ENCODE results near the gene EGFR.
"Not testable (repeated sequence)": the region's sequence is repeated elsewhere in the genome, so short reads cannot be mapped to it uniquely, and the experiment has no call there.

EGFR gene

DNA sequence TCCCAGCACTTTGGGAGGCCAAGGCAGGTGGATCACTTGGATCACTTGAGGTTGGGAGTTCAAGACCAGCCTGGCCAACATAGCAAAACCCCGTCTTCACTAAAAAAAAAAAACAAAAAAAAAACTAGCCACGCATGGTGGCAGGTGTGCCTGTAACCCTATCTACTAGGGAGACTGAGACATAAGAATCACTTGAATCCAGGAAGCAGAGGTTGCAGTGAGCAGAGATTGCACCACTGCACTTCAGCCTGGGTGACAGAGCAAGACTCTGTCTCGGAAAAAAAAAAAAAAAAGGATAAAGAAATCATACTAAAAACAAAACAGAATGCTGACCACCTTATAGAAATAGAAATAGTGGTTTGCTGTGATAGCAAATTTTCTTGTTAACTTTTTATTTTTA is 16.6 kb downstream of the EGFR start:
- DNase-seq (ENCODE audit: low read depth, low spot score); H3K9me3 ChIP-seq (ENCODE audit: control insufficient read depth, insufficient read depth, low read length); H3K27ac ChIP-seq (ENCODE audit: low read length); H3K4me1 ChIP-seq (ENCODE audit: control insufficient read depth, insufficient read depth, low read length); H3K4me3 ChIP-seq (ENCODE audit: low read length); H3K36me3 ChIP-seq (ENCODE audit: control insufficient read depth, insufficient read depth, low read length); H3K27me3 ChIP-seq (ENCODE audit: control insufficient read depth, insufficient read depth, low read length): not testable (repeated sequence)
- no CpG with 5 or more reads among the region's 3 CpGs for WGBS (ENCODE audit: insufficient coverage, insufficient read length)

DNA sequence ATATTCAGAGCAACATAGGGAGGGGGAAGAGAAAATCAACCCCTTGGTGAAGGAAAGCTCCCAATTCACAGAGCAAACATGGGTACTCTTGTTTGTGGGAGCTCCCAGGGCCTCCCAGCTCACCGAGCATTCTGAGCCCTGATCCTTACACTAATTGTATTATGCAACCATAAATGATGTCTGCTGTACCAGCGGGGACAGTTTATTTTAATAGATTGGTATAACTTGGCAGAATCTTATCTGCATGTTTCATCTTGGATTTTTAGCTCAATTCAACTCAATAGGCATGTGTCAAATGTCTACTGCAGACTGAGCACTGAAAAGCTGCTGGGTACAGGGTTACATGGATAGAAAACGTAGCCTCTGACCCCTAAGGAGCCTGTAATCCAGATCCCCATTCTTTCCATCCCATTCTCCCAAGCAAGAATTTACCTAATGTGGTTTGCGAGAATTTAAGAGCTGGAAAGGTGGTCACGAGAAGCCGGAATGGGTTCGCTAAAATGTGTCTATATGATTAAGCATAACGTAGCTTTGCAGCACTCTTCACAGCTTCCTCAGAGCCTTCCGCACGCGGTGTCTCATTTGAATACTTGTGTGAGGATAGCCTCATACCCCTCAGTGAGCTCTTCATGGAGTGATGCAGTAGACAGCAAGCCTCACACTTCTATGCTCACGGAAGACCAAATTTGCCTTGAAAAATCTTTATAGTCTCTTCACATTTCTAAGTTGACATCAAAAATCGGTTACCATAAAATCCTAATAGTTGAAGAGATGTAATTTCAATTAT is 18.3 kb downstream of the EGFR start:
- H3K27ac ChIP-seq (ENCODE audit: low read length), result no peak overlapping the region
- DNase-seq (ENCODE audit: low read depth, low spot score), result no peak
- H3K36me3 ChIP-seq (ENCODE audit: control insufficient read depth, insufficient read depth, low read length), result no peaks in the 10 kb centered on the region

DNA sequence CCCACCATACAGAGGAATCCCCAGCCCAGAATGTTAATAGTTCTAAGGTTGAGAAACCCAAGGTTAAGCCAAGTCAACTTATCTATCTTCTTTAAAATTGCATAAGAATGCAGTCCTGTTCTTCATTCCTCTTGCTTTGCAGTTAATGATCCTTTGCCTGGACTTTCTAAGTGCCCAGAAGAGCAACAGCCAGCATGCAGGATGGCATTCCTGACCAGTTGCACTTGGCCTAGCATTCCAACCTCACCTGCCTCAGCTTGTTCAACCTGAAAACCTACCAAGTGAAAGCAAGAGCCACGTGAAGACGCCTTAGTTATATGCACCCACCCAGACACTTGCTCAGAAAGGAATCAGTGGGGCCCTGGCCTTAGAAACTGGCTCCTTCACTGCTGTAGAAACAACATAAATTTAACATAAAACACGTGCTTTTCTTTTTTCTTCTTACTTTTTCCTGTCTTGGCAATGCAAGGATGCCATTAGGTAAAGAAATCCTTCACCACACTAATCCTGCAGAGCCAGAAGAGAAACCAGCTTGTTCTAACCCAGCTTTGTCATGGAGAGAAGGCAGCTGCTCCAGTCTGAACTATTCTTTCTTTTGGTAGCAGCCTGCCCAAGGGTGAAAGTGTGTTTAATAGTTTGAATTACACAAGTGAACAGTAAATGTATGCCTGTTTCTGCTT is 25.0 kb downstream of the EGFR start:
- H3K27ac ChIP-seq (ENCODE audit: low read length), result no peak overlapping the region
- H3K4me3 ChIP-seq (ENCODE audit: low read length), result no peak overlapping the region
- no peaks in the 10 kb centered on the region for H3K4me1 ChIP-seq (ENCODE audit: control insufficient read depth, insufficient read depth, low read length)
- no CpG with 5 or more reads among the region's 3 CpGs for WGBS (ENCODE audit: insufficient coverage, insufficient read length)
- H3K27me3 ChIP-seq (ENCODE audit: control insufficient read depth, insufficient read depth, low read length), result no peaks in the 10 kb centered on the region
- no peak for DNase-seq (ENCODE audit: low read depth, low spot score)
- H3K9me3 ChIP-seq (ENCODE audit: control insufficient read depth, insufficient read depth, low read length), result no peaks in the 10 kb centered on the region
- H3K36me3 ChIP-seq (ENCODE audit: control insufficient read depth, insufficient read depth, low read length), result no peaks in the 10 kb centered on the region

More for the DNA sequence above, 18.3 kb downstream of the EGFR start:
- H3K4me3 ChIP-seq (ENCODE audit: low read length), result no peak overlapping the region
- H3K9me3 ChIP-seq (ENCODE audit: control insufficient read depth, insufficient read depth, low read length), result no peaks in the 10 kb centered on the region
- no peaks in the 10 kb centered on the region for H3K4me1 ChIP-seq (ENCODE audit: control insufficient read depth, insufficient read depth, low read length)
- no CpG with 5 or more reads among the region's 13 CpGs for WGBS (ENCODE audit: insufficient coverage, insufficient read length)
- no peaks in the 10 kb centered on the region for H3K27me3 ChIP-seq (ENCODE audit: control insufficient read depth, insufficient read depth, low read length)

DNA sequence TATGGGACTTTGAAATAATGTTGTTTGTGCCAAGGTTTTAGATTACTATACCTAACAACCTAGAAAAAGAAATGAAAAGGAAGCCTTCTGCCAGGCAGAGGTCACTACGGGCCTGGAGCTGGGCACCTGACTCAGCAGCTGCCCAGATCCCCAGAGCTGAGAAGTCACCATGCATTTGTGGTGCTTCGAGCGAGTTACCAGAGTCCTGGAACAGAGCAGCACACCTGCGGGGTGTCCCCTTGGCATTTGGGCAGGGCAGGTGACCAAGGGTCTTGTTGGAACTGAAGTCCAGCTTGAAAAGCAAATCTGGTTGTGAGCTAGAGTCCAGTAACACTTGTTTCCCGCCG is 25.5 kb downstream of the EGFR start:
- no peaks in the 10 kb centered on the region for H3K4me1 ChIP-seq (ENCODE audit: control insufficient read depth, insufficient read depth, low read length)
- DNase-seq (ENCODE audit: low read depth, low spot score), result no peak
- no peaks in the 10 kb centered on the region for H3K27me3 ChIP-seq (ENCODE audit: control insufficient read depth, insufficient read depth, low read length)
- H3K27ac ChIP-seq (ENCODE audit: low read length), result no peak overlapping the region
- no CpG with 5 or more reads among the region's 6 CpGs for WGBS (ENCODE audit: insufficient coverage, insufficient read length)
- no peak overlapping the region for H3K4me3 ChIP-seq (ENCODE audit: low read length)
- no peaks in the 10 kb centered on the region for H3K9me3 ChIP-seq (ENCODE audit: control insufficient read depth, insufficient read depth, low read length)
- no peaks in the 10 kb centered on the region for H3K36me3 ChIP-seq (ENCODE audit: control insufficient read depth, insufficient read depth, low read length)

DNA sequence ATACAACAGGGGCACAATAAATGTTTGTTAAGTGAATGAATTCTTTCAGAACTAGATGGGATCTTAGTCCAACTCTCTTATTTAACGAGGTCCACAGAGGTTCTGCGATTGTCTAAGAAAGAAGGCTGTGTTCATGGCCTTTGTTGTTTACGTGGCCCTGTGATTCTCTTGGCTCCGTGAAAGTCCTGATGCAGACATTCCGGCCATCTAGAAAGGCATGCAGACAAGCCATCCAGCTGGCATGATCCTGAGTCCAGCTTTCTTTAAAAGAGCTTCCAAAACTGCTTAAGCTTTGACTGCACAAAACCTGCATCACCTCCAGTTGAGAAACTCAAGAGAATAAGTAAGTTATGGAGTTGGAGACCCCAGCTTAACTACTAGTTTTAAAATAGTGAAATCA is 26.0 kb downstream of the EGFR start:
- Histone ChIP-seq H3K4me3 (ENCODE audit: low read length) (no peak overlapping the region), H3K9me3 (ENCODE audit: control insufficient read depth, insufficient read depth, low read length) (no peaks in the 10 kb centered on the region), H3K27ac (ENCODE audit: low read length) (no peak overlapping the region), H3K27me3 (ENCODE audit: control insufficient read depth, insufficient read depth, low read length) (no peaks in the 10 kb centered on the region), H3K4me1 (ENCODE audit: control insufficient read depth, insufficient read depth, low read length) (no peaks in the 10 kb centered on the region), H3K36me3 (ENCODE audit: control insufficient read depth, insufficient read depth, low read length) (no peaks in the 10 kb centered on the region)
- no CpG with 5 or more reads among the region's 5 CpGs for WGBS (ENCODE audit: insufficient coverage, insufficient read length)
- no peak for DNase-seq (ENCODE audit: low read depth, low spot score)

- no CpG with 5 or more reads among the region's 7 CpGs for WGBS (ENCODE audit: insufficient coverage, insufficient read length)
- Histone ChIP-seq H3K9me3 (ENCODE audit: control insufficient read depth, insufficient read depth, low read length) (no peaks in the 10 kb centered on the region), H3K4me1 (ENCODE audit: control insufficient read depth, insufficient read depth, low read length) (no peaks in the 10 kb centered on the region), H3K27me3 (ENCODE audit: control insufficient read depth, insufficient read depth, low read length) (no peaks in the 10 kb centered on the region), H3K36me3 (ENCODE audit: control insufficient read depth, insufficient read depth, low read length) (no peaks in the 10 kb centered on the region), H3K27ac (ENCODE audit: low read length) (no peak overlapping the region), H3K4me3 (ENCODE audit: low read length) (no peak overlapping the region)
- no peak for DNase-seq (ENCODE audit: low read depth, low spot score)
Observed at GRCh38 chr7:55046582-55047342, 27.9 kb downstream of the EGFR start.

DNA sequence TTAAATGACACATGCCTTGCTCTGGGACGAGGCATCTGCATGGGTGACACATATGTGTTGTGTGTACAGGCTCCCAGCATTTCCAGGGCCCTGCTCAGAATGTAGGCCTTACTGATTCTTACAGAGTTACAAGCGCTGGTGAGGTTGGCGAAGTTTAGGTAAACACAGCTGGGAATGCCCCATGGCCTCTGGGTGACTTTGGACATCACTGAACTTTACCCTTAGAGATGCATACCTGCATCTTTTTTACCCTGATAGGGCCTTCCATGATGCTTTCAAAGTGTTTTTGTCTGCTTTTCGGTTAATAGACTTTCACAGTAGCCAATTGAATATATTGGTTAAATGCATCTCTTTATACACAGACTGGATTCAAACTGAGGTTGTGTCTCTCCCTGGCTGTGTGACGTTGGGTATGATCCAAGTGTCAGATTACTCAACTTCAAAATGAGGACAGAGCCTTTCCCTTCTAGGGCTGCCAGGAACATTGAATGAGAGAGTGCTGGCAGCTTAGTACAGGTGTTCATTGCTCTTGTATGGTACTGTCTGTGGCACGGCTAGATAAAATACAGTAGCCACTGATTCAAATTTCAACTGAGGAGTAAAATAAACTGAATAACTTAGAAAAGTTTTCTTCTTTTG is 29.5 kb downstream of the EGFR start:
- Histone ChIP-seq H3K4me3 (ENCODE audit: low read length) (no peak overlapping the region), H3K27ac (ENCODE audit: low read length) (no peak overlapping the region), H3K36me3 (ENCODE audit: control insufficient read depth, insufficient read depth, low read length) (no peaks in the 10 kb centered on the region), H3K9me3 (ENCODE audit: control insufficient read depth, insufficient read depth, low read length) (no peaks in the 10 kb centered on the region), H3K4me1 (ENCODE audit: control insufficient read depth, insufficient read depth, low read length) (no peaks in the 10 kb centered on the region), H3K27me3 (ENCODE audit: control insufficient read depth, insufficient read depth, low read length) (no peaks in the 10 kb centered on the region)
- no CpG with 5 or more reads among the region's 6 CpGs for WGBS (ENCODE audit: insufficient coverage, insufficient read length)
- no peak for DNase-seq (ENCODE audit: low read depth, low spot score)

GRCh38 chr7:55050281-55050680 is 31.5 kb downstream of the EGFR start:
- no CpG with 5 or more reads among the region's 5 CpGs for WGBS (ENCODE audit: insufficient coverage, insufficient read length)
- no peak for DNase-seq (ENCODE audit: low read depth, low spot score)
- no peaks in the 10 kb centered on the region for H3K9me3 ChIP-seq (ENCODE audit: control insufficient read depth, insufficient read depth, low read length)
- H3K27ac ChIP-seq (ENCODE audit: low read length), result no peak overlapping the region
- no peaks in the 10 kb centered on the region for H3K27me3 ChIP-seq (ENCODE audit: control insufficient read depth, insufficient read depth, low read length)
- H3K4me3 ChIP-seq (ENCODE audit: low read length), result no peak overlapping the region
- H3K4me1 ChIP-seq (ENCODE audit: control insufficient read depth, insufficient read depth, low read length), result peaks cover 1% of the 10 kb centered on the region; the same call in 1 of the 2 replicates
- H3K36me3 ChIP-seq (ENCODE audit: control insufficient read depth, insufficient read depth, low read length), result no peaks in the 10 kb centered on the region

DNA sequence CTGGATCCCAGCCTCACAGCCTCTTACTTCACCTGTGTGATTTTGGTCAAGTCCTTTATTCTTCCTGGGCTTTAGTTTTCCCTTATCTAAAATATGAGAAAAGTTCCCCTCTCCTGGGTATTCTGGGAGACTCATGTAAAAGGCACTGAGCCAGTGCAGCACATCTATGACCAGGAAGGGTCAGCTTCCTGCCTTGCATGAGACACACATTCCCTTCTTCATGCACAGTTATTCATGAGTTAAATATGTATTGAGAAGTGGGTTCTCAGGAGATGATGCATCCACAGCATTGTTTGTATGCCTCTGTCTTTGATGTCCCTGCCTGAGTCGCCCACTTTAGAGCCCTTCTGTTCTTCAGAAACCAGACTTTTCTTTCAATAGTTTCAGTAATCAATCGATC is 33.3 kb downstream of the EGFR start:
- whole genome bisulfite sequencing (ENCODE audit: insufficient coverage, insufficient read length), result no CpG with 5 or more reads among the region's 2 CpGs
- no peak for DNase-seq (ENCODE audit: low read depth, low spot score)
- Histone ChIP-seq H3K4me1 (ENCODE audit: control insufficient read depth, insufficient read depth, low read length) (peaks cover 1% of the 10 kb centered on the region; the same call in 1 of the 2 replicates), H3K9me3 (ENCODE audit: control insufficient read depth, insufficient read depth, low read length) (no peaks in the 10 kb centered on the region), H3K36me3 (ENCODE audit: control insufficient read depth, insufficient read depth, low read length) (no peaks in the 10 kb centered on the region), H3K27me3 (ENCODE audit: control insufficient read depth, insufficient read depth, low read length) (no peaks in the 10 kb centered on the region), H3K27ac (ENCODE audit: low read length) (no peak overlapping the region), H3K4me3 (ENCODE audit: low read length) (no peak overlapping the region)

GRCh38 chr7:55052741-55053427 is 34.1 kb downstream of the EGFR start:
- H3K27ac ChIP-seq (ENCODE audit: low read length), result no peak overlapping the region
- no peak for DNase-seq (ENCODE audit: low read depth, low spot score)
- no peaks in the 10 kb centered on the region for H3K27me3 ChIP-seq (ENCODE audit: control insufficient read depth, insufficient read depth, low read length)
- no peaks in the 10 kb centered on the region for H3K9me3 ChIP-seq (ENCODE audit: control insufficient read depth, insufficient read depth, low read length)
- no CpG with 5 or more reads among the region's 13 CpGs for WGBS (ENCODE audit: insufficient coverage, insufficient read length)
- H3K36me3 ChIP-seq (ENCODE audit: control insufficient read depth, insufficient read depth, low read length), result no peaks in the 10 kb centered on the region
- peaks cover 1% of the 10 kb centered on the region; the same call in 1 of the 2 replicates for H3K4me1 ChIP-seq (ENCODE audit: control insufficient read depth, insufficient read depth, low read length)
- H3K4me3 ChIP-seq (ENCODE audit: low read length), result no peak overlapping the region
